DND-41 (cell line): ENCODE data around the gene STPG4.

ENCODE experiments used
- EZH2 ChIP-seq: IDR thresholded peaks from 3 replicates; pipeline ENCODE4 v1.6.1; 2012; ENCODE audit warnings: borderline replicate concordance, low read depth, mild to moderate bottlenecking, moderate library complexity, low read length, inconsistent platforms; ENCODE audit not compliant: severe bottlenecking
- TF ChIP-seq, protein P1 (sequence below): IDR thresholded peaks from 2 replicates; pipeline ENCODE4 v1.5.1; 2012; ENCODE audit warnings: borderline replicate concordance, low read length, moderate library complexity, mild to moderate bottlenecking; ENCODE audit not compliant: poor library complexity, severe bottlenecking; ENCODE audit errors: extremely low read depth

DNA sequence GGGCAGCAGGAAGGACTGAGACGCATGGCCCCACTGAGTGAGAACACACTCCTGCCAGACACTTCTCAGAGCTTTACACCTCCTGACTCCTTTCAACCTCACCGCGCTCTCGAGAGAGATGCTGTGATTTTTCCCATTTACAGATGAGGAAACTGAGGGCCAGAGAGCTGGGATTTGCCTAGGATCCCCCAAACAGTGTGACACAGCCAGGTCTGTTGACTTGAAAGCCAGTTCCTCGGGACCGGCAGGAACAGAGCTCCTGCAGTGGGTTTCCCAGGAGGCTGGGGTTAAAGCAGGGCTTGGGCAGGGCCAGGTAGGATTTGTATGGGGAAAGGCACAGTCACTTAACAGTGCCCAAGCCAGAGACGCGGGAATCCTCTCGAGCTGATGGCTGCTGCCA lies 81.9 kb downstream of the STPG4 start:
- TF ChIP-seq, protein P1, sequence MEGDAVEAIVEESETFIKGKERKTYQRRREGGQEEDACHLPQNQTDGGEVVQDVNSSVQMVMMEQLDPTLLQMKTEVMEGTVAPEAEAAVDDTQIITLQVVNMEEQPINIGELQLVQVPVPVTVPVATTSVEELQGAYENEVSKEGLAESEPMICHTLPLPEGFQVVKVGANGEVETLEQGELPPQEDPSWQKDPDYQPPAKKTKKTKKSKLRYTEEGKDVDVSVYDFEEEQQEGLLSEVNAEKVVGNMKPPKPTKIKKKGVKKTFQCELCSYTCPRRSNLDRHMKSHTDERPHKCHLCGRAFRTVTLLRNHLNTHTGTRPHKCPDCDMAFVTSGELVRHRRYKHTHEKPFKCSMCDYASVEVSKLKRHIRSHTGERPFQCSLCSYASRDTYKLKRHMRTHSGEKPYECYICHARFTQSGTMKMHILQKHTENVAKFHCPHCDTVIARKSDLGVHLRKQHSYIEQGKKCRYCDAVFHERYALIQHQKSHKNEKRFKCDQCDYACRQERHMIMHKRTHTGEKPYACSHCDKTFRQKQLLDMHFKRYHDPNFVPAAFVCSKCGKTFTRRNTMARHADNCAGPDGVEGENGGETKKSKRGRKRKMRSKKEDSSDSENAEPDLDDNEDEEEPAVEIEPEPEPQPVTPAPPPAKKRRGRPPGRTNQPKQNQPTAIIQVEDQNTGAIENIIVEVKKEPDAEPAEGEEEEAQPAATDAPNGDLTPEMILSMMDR, result no peak
- TF ChIP-seq EZH2, result no peak
